ENCODE measurements around the gene EMILIN3.

EMILIN3 gene, protein sequence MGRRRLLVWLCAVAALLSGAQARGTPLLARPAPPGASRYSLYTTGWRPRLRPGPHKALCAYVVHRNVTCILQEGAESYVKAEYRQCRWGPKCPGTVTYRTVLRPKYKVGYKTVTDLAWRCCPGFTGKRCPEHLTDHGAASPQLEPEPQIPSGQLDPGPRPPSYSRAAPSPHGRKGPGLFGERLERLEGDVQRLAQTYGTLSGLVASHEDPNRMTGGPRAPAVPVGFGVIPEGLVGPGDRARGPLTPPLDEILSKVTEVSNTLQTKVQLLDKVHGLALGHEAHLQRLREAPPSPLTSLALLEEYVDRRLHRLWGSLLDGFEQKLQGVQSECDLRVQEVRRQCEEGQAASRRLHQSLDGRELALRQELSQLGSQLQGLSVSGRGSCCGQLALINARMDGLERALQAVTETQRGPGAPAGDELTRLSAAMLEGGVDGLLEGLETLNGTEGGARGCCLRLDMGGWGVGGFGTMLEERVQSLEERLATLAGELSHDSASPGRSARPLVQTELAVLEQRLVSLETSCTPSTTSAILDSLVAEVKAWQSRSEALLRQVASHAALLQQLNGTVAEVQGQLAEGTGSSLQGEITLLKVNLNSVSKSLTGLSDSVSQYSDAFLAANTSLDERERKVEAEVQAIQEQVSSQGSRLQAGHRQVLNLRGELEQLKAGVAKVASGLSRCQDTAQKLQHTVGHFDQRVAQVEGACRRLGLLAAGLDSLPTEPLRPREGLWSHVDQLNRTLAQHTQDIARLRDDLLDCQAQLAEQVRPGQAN

DNA sequence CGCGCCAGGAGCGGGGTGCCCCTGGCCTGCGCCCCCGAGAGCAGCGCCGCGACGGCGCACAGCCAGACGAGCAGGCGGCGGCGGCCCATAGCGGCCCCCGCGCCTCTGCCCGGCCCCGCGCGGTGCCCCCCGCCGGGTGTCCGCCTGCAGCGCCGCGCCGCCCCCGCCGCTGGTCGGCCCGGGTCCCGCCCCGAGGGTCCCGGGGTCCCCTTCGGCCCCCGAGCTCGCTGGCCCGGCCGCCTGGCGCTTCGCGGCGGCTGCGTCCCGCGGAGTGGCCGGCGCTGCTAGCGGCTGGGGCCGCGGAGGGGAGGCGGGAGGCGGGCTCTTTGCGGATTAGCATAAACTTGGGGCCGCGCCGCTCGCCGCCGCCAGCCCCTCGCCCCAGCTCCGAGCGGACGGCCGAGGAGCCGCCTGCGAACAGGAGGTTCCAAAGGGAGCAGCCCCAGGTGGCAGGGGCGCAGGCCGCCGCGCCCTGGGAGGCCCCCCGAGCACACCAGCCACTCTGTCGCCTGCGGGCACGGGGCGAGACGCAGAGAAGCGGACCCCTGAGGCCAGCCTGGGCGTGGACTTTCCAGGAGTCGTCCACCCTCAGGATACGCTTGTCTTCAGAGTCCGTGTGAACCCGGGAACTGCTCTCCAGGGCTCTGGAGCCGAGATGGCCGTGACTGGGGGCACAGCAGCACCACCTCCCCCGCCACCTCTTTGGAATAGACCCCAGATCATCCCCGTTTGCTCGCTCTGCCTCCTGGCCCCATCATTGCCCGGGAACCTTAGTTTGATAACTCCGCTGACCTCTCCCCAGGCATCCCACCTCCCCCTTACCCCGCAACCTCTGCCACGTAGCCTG, at the start of gene EMILIN3:
EMILIN3 (minus strand) TSS at position 273 of the 847 bp plus-strand sequence; CDS start at position 89, 184 bp downstream.
- DNase-seq (ENCODE audit: low spot score), result no peak

DNA sequence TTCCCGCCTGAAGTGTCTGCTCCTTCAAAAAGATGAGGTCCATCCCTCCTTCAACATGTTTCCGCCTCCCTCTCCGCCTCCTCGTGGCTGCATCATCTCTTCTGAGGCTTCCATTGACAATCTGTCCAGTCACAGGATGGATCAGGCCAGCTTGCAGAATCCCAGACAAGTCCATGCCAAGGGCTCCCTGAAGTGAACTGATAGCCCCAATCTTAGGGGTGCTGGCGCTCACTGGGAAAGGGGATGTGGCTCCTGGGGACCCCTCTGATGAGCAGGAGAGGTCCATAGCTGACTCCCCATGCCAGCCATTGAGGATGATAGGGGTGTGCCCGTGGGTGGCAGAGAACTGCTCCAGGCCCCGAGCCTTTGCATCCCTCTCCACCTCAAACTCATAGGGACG, 48.6 kb upstream of the EMILIN3 start:
- no peak for DNase-seq (ENCODE audit: low spot score)

DNA sequence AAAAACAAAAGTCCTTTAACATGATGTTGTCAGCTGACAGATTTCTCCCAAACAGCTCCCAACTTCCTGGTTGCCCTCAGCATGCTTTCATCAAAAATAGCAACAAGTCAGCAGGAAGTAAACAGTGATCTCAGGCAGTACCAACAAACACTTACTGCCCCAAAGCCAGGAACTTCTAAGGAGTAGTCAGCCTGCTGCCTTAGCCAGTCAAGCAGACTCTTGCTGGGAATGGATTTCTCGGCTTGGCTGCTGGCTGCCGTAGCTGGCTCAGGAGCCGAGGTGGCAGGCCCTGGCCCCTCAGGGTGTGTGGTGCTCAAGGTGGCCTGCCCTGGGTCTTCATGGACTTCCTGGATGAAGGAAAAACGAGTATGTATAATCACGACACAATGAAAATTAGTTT, 46.6 kb upstream of the EMILIN3 start:
- no peak for DNase-seq (ENCODE audit: low spot score)

DNA sequence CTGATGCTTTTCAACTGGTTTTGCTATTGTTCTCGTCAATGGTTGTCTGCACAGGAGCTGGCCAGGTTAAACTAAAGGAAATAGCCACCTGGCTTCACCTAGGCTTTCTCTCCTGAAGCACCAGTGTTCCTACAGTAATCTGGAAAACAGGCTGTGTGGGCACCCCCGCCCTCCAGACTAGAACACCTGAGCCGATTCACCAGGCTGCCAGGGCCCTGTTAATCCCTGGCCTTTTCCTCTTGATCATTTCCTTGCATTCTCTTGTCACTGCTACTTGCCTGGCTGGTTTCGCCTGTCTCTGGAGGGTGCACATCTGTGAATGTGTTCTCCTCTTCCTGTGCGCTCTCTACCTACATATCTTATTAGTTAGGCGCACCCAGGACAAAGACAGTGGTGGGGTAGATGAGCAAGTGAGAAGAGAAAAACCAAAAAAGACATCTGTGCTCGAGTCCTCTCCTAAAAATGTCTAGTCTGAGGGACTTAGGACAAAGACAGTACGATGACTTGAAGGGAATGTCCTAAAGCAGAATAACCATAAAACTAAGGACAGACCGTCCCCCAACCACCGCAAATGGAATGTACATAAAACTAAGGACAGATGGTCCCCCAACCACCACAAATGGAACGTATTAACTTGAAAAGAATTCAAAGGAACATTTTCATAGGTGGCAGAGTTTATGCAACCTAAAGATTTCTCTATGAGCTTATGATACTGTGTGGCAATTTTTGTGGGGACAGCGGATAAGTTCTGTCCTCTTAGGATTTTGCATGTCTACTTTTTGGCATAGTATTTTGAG, 45.9 kb upstream of the EMILIN3 start:
- DNase-seq (ENCODE audit: low spot score), result no peak

DNA sequence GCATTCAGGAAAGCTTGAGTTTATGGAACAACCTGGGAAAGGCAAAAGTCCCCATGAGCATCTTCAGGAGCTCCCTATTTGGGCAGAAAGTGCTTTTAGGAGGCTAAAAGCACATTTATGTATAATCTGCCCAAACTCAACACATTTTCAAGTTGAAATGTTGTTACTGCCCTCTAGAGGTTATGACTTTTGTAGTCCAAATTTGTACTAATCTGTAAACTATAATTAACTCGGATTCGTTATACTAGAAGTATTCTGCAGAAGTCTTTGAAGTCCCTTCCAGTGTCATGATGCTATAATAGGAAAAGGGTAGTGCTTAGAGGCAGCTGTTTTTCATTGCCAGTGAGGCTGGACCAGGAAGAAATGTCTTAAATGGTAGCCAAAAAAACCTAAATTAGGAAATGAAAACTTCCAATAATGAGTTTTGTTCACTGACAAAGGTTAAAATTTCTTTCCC, 44.8 kb upstream of the EMILIN3 start:
- DNase-seq (ENCODE audit: low spot score), result no peak

DNA sequence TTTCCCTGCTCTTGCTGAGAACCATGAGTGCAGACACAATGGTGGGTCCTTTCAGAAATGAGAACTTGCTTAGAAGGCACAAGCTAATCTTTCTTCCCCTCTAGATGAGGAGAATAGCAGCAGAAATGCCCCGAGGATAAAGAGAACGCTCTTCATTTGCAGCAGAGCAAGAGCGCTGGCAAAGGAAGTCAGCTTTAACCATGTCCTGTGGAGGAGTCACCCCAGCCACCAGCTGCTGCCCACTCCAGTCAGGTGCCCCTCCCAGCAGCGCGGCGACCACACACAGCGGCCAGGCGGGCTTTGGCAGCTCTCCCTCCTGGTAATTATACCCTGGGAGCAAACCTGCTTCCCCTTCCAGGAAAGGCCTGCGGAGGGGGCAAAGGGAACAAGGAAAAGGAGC, 42.4 kb upstream of the EMILIN3 start:
- DNase-seq (ENCODE audit: low spot score), result no peak

DNA sequence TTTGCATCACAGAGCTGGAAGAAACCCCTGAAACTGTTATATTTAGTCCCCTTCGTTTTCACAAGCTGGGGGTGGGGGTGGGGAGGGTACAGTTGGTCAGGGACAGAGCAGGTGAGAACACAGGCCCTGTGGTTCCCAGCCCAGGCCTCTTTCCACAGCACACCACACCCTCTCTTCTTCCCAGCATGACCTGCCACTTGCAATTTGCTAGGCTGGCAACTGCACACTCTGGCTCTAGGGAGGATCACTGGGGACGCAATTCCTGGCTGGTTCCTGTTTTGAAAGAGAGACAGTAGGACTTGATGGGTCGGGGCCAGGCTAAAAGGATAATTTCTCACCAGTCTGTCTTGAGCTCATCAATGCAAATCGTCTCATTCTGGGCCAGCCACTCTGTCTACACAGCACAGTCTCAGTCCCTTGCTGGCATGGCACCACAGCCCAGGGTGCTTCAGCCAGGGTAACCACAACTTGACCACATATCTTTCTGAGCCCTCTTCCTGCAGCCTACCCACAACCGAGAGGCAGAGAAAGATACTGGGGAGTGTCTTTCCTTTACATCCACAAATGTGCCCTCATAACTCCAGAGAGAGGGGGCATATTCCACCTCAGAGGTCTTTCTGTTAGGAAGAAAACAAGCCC, 41.7 kb upstream of the EMILIN3 start:
- DNase-seq (ENCODE audit: low spot score), result no peak

DNA sequence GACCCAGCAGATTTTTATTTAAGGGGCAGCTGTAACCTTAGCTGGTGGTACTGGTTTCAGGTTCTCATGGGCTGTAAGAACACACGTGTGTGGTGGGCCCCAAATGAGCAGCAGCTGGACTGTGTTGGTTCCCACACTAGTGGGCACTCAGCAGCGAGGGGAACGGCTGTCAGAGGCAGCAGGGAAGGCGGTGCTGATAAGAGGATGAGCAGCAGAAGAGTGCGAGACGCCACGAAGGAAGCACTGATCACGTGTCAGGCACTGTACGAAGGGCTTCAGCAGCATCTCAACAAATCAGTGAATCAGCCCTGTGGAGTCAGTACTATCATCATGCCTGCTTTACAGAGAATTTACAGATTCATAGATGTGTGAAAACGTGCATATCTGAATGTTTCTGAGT, 41.0 kb upstream of the EMILIN3 start:
- no peak for DNase-seq (ENCODE audit: low spot score)

DNA sequence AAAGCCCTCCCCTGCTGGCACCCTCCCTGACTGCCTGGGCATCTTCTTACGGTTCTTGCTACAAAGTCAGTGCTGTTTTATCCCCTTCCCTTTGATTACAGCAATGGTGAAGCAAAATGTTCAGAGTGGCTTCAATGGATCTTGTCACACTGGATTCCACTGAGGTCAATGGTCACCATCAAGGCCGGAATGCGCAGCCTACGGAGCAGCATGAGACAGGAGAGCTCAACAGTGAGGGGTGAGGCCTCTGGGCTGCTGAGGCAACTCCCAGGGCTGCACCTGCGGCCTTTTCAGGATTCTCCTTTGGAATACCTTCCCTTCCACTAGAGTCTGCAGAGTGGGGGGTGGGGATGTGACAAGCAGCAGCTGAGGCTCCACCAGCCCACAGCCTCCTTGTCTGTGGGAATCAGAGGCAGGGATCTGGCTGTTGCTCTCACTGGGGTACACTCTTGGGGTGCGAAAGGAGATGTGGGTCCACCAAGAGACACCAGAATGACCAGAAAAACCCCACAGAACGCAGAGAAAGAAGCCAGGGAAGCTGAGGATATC, 40.4 kb upstream of the EMILIN3 start:
- DNase-seq (ENCODE audit: low spot score), result no peak

DNA sequence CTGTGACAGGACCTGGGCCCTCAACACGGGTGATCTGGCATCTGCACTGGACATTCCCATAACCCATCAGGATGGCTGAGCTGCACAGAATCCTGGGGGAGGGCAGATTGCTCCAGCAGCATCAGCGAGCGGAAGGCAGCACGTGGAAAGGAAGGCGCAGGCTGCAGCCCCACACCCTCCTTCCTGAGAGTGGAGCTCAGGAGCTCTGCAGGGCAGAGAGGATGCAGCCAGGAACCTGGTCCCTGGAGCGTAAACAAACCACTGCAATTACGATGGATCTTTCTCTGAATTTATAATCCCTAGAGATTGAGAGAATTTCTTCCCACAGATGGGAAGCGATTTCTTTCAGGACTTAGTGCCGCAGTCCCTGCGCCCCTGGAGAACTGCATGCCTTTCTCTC, 39.7 kb upstream of the EMILIN3 start:
- DNase-seq (ENCODE audit: low spot score), result no peak

DNA sequence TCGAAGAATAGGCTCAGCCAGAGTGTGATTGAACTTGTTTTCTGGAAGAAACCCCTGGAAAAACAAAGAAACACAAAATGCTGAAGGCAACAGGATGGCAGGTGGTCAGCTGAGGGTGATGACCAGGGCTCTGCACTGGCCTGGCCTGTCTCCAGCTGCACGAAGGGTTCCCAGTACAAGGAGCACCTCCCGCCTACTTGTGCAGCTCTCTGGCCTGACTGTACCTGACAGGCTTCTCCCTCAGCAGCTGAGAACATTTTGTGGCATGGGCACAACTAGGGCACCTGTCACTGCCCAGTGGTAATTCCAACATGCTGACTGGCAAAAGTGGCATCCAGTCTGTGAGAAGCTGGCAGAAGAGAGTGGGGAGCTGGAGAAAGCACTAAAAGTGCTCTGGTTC, 38.8 kb upstream of the EMILIN3 start:
- no peak for DNase-seq (ENCODE audit: low spot score)

DNA sequence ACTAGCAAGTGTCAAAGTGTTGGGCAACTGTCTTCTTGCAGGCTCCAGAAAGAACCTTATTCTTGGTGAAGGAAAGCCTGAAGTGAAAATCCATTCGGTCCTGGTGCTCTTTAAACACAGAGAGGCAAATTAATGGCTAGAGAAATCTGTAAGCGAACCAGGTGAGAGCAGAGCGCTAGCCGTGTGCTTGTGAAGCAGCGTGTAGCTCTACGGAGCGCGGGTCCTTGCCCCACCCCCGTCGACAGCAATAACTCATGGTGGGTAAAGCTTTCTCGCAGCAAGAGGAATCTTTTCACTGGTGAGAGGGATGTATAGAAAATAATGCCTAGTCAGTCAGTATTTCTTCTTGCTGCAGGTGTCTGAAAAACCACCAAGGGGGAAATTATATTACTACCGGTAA, 37.0 kb upstream of the EMILIN3 start:
- DNase-seq (ENCODE audit: low spot score), result no peak

DNA sequence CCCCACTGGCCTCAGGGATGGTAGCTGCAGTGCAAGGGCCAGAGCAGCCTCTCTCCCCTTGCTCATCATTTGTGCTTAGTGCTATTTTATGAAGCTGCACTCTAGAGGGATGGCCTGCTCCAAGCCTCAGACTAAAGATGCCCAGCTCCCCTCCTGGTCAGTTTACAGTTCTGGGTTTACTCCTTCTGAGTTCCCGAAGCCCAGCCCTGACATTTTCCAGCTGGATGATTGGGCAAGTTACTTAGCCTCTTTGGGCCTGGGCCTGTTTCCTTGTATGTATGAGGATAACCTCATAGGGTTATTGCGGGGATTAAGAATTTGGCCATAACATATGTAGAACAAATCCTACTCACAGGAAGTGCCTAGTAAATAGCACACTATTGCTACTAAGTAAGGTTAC, 31.8 kb upstream of the EMILIN3 start:
- no peak for DNase-seq (ENCODE audit: low spot score)

DNA sequence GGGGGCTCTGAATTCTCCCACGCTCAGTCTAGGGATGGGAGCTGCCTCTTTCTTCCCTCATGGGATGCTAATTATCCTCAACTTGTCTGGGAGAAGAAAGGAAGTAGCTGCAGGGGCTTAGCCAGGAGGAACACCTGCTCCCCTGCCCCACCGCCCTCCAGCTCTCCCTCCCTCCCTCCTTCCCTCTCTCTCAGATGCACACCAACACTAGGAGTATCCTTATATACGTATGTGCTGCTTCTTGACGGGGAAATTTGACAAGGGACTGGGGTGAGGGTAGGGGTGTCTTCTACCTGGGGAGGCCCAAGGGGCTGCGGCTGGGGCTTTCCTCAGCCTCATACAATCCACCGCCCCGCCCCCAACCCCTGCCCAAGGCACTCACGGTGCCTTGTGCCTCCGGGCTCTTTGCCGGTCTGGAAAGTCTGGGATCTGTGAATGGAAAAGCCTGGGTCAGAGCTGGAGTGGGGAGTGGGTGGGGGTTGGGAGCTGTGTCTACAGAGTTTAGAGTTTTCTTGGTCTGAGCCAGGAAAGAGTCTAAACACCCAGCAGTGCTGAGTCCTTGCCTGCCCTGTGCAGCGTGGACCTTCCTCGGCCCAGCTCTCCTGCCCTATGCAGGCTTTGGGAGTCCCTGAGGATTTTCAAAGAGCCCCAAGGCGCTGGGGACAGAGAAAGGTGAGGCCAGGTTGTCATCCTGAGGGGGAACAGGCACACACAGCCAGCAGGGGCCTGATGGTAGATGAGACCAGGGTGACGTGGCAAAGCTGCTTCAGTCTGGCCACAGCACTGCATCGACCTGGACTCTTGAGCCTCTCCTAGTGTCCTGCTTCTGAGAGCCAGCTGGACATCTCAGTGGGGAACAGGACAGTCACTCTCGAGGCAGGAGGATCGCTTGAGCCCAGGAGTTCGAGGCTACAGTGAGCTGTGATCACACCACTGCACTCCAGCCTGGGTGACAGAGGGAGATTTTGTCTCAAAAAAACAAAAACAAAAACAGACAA, 29.3 kb upstream of the EMILIN3 start:
- no peak for DNase-seq (ENCODE audit: low spot score)

DNA sequence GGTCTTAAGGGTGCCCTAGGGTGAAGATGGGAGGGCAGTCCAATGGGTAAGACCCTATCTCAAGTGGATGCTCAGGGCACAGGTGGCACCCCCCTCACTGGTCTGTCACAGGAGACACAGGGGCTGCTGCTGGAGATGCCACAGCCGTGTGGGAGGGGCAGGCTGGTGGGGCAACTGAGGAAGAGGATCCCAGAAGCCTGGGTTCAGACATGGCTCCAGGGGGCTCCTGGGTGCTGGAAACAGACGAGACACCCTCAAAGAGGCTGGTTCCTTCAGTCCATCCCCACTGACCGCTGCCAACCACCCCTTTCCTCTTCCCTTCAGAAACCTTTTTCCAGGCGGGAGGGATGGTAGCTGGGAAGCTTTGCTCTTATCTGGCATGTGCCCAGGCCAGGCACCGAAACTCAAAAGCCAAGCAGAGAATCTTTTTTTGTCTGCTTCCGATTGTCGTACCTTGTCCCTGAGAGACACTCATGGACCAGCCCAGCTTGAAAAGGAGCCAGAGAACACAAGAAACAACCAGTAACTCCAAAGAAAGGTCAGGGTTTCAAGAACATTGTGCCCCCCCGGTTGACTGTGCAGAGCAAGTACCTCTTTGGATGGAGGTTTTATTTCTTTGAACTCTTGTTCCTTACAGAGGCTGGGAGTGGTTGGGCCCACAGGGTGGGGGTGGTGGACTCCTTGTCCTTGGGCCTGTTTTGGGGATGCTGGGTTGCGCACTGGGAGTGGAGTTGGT, 28.5 kb upstream of the EMILIN3 start:
- DNase-seq (ENCODE audit: low spot score), result no peak

DNA sequence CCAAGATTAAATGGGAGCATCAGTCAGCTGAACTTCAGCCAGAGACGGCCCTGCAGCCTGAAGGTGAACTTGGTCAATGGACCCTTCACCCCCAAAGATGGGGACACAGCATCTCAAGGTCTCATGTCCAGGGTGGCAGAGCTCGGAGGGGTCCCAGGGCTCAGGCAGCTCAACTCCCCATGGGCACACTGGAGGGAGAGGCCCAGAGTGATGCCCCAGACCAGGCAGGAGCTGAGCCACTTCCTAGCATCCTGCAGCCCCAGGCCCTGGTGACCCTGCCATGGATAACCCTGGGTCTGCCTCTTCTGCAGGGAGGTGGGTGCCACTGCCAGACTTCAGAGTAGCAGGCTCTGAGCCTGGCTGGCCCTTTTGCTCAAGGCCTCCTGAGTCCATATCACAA, 27.5 kb upstream of the EMILIN3 start:
- DNase-seq (ENCODE audit: low spot score), result no peak

DNA sequence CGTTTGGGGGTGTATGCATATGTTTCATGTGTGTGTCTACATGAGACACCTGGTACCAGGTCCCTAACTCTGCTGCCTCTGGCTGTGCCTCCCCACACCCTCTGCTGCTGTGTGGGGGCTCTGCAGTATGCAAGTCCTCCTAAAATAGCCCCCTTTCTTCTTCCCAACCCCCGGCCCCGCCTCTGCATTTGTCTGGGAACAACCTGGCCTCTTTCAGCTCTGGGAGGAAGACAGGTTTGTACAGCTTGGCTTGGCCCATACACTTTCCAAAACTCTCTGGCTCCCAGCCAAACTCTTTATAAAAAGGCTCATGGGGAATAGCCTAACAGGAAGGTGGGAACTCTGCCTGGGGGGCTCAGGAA, 27.1 kb upstream of the EMILIN3 start:
- no peak for DNase-seq (ENCODE audit: low spot score)

DNA sequence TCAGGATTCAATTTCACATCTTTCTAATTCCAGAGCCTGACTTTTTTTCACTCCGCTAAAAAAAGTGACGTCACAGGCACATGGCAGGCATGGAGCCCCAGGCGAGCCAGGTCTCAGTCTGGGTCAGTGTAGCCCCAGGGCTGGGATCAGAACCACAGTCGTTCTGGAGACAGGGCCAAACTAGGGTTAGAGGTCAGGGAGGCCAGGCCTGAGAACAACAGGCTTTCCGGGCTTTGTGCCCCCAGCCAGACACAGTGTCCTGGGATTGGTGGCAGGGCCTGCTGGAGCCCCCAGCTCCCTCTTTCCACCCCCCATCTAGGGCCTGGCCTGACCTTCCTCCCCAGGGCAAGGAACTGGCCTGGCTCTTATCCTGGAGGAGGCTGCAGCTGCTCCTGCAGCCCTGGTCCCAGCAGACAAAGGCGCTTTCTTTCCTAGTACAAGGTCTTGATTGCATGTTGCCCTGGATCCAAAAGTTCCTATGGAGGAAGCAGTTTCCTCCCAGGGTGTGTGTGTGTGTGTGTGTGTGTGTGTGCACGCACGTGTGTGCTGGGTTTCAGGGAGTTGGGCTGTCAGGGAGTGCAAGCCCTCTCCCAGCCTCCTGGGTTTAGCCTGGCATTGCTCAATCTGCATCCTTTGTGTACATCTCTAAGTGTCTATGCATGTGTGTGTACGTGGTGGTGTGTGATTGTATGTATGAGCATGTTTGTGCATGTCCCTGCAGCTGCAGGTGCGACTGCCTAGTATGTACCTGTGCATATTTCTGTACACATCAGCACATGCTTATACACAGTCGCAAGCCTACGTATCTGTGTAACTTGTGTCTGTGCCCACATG, 26.5 kb upstream of the EMILIN3 start:
- DNase-seq (ENCODE audit: low spot score), result no peak

Measured in CD4-positive, alpha-beta T cell treated with Interleukin-6 at 100 ng/mL for 8 hours (primary cell).